ENCODE results near the gene UTS2B. TPM values are rescaled to one million over a fixed set of nuclear protein-coding genes. Genes with fewer than 3 reads are reported as not detected.

Gene UTS2B
- total RNA-seq: under 1 TPM in 4 of 6 donors, not detected in 2; 0.25 to 0.35 (median 0.27) TPM
- under 1 TPM in 1 of 2 donors, not detected in 1; 0.09 TPM for polyA plus RNA-seq

- no peak for TF ChIP-seq CTCF (IDR thresholded peaks at IDR 0.05)
- Histone ChIP-seq H3K27me3 (no peaks in the 10 kb centered on the region), H3K27ac (peak within 1 kb of the TSS; percentile 79 to 96 (median 90)), H3K4me3 (peak within 1 kb of the TSS; percentile 76 to 96 (median 80)), H3K9me3 (no peaks in the 10 kb centered on the region), H3K4me1 (peaks cover 9 to 25% (median 13%) of the 10 kb centered on the region in 3 donors), H3K36me3 (no peaks in the 10 kb centered on the region)
- DNase-seq: peak; percentile 42 to 83 (median 56)
- 1 to 2% methylated on average over 25 to 37 of the region's 37 CpGs for WGBS, 2 donors
- intact Hi-C loops (cut with DNase I): no loop called here
- peak; percentile 61 to 74 (median 69) for ATAC-seq
- FAIRE-seq: no peak
Observed at GRCh38 chr3:191329654-191330529, at the start of gene UTS2B. TSS of gene UTS2B (minus strand) at chr3:191330526. CDS start at chr3:191282189, 48,337 bp downstream.

GRCh38 chr3:191380001-191380400 is 49.7 kb upstream of the UTS2B start:
- intact Hi-C loops (cut with DNase I): no loop called here
- DNase-seq (no peak), FAIRE-seq (no peak), ATAC-seq (no peak)
- no peak overlapping the region for H3K27ac ChIP-seq
- H3K36me3 ChIP-seq: peaks cover 0 to 27% (median 8%) of the 10 kb centered on the region in 3 donors
- H3K9me3 ChIP-seq: no peaks in the 10 kb centered on the region
- 64 to 84% methylated on average over 2 of the region's 2 CpGs for WGBS, 2 donors
- no peak for TF ChIP-seq CTCF (IDR thresholded peaks at IDR 0.05)
- no peaks in the 10 kb centered on the region for H3K27me3 ChIP-seq
- H3K4me3 ChIP-seq: no peak overlapping the region
- H3K4me1 ChIP-seq: peaks cover 0 to 4% (median 0%) of the 10 kb centered on the region in 3 donors

- ATAC-seq (no peak), DNase-seq (no peak), FAIRE-seq (no peak)
- no peak for TF ChIP-seq CTCF (IDR thresholded peaks at IDR 0.05)
- no peaks in the 10 kb centered on the region for H3K27me3 ChIP-seq
- H3K9me3 ChIP-seq: no peaks in the 10 kb centered on the region
- peaks cover 0 to 4% (median 0%) of the 10 kb centered on the region in 3 donors for H3K4me1 ChIP-seq
- H3K27ac ChIP-seq: no peak overlapping the region
- H3K36me3 ChIP-seq: peaks cover 0 to 27% (median 8%) of the 10 kb centered on the region in 3 donors
- 29 to 44% methylated on average over 2 of the region's 2 CpGs for WGBS, 2 donors
- intact Hi-C loops (cut with DNase I): no loop called here
- no peak overlapping the region for H3K4me3 ChIP-seq
Observed at GRCh38 chr3:191379446-191379845, 49.1 kb upstream of the UTS2B start.

GRCh38 chr3:191378142-191378812 is 48.0 kb upstream of the UTS2B start:
- no peak for DNase-seq
- Histone ChIP-seq H3K36me3 (peaks cover 0 to 20% (median 8%) of the 10 kb centered on the region in 3 donors), H3K27ac (no peak overlapping the region), H3K4me3 (no peak overlapping the region), H3K4me1 (peaks cover 0 to 4% (median 0%) of the 10 kb centered on the region in 3 donors), H3K27me3 (no peaks in the 10 kb centered on the region), H3K9me3 (no peaks in the 10 kb centered on the region)
- no peak for ATAC-seq
- FAIRE-seq: no peak
- intact Hi-C loops (cut with DNase I): no loop called here
- no peak for TF ChIP-seq CTCF (IDR thresholded peaks at IDR 0.05)
